Measurements from ENCODE around the gene ZNF618. TPM values are rescaled to one million over a fixed set of nuclear protein-coding genes. Genes with fewer than 3 reads are reported as not detected.

ZNF618 gene
- total RNA-seq, 1 experiment from 2014 or later: 4.2 TPM

GRCh38 chr9:113934167-113934828, 58.2 kb downstream of the ZNF618 start:
- no peaks in the 10 kb centered on the region for H3F3A ChIP-seq (ENCODE audit: low read length, unreplicated experiment)
- no peaks in the 10 kb centered on the region for H3K9me3 ChIP-seq (ENCODE audit: low read length)
- H3K4me1 ChIP-seq (ENCODE audit: insufficient read depth, low read length): peaks cover 10% of the 10 kb centered on the region
- POLR2A ChIA-PET (ENCODE audit: unreplicated experiment): no interaction called here
- no peak overlapping the region for H3K27ac ChIP-seq (ENCODE audit: low read length)
- TF ChIP-seq EZH2 (IDR thresholded peaks at IDR 0.05; ENCODE audit: low read length, unreplicated experiment) (no peak), CTCF (conservative IDR thresholded peaks at IDR 0.05; ENCODE audit: low read depth, low read length) (0 out of 2 replicates have a peak, but pooled peaks have one; percentile 9), EZH2phosphoT487 (IDR thresholded peaks at IDR 0.05; ENCODE audit: borderline replicate concordance, low read length) (no peak)
- H3K4me3 ChIP-seq (ENCODE audit: low read length): no peak overlapping the region
- 0 out of 2 replicates have a peak, but pooled peaks cover 11% of the 10 kb centered on the region for H3K79me2 ChIP-seq (ENCODE audit: low read length)
- intact Hi-C loops (cut with micrococcal nuclease): no loop called here
- no peaks in the 10 kb centered on the region for H3K27me3 ChIP-seq (ENCODE audit: low read length)
- H3K4me2 ChIP-seq (ENCODE audit: low read length): no peak overlapping the region
- CTCF ChIA-PET: no interaction called here
- no peak overlapping the region for H2AFZ ChIP-seq (ENCODE audit: low read length)
- no peaks in the 10 kb centered on the region for H3K36me3 ChIP-seq (ENCODE audit: low read depth, low read length)
- ATAC-seq (no peak), DNase-seq (no peak)
- no peak overlapping the region for H3K9ac ChIP-seq (ENCODE audit: low read length)
- no peaks in the 10 kb centered on the region for H3K9me2 ChIP-seq (replicated peaks; ENCODE audit: low read length)
- BruUV-seq (replicated peaks): no TSS peak
- H4K20me1 ChIP-seq (ENCODE audit: low read length): no peaks in the 10 kb centered on the region

GRCh38 chr9:113934829-113935676, 58.9 kb downstream of the ZNF618 start:
- POLR2A ChIA-PET (ENCODE audit: unreplicated experiment): no interaction called here
- CTCF ChIA-PET: no interaction called here
- ATAC-seq (no peak), DNase-seq (no peak)
- TF ChIP-seq EZH2 (IDR thresholded peaks at IDR 0.05; ENCODE audit: low read length, unreplicated experiment): no peak
- TF ChIP-seq CTCF (conservative IDR thresholded peaks at IDR 0.05; ENCODE audit: low read depth, low read length): no peak
- TF ChIP-seq EZH2phosphoT487 (IDR thresholded peaks at IDR 0.05; ENCODE audit: borderline replicate concordance, low read length): no peak
- no TSS peak for BruUV-seq (replicated peaks)
- Histone ChIP-seq H3K4me3 (ENCODE audit: low read length) (no peak overlapping the region), H3K4me1 (ENCODE audit: insufficient read depth, low read length) (peaks cover 7% of the 10 kb centered on the region), H3K4me2 (ENCODE audit: low read length) (no peak overlapping the region), H3K36me3 (ENCODE audit: low read depth, low read length) (no peaks in the 10 kb centered on the region), H3K9me3 (ENCODE audit: low read length) (no peaks in the 10 kb centered on the region), H3K9me2 (replicated peaks; ENCODE audit: low read length) (no peaks in the 10 kb centered on the region), H3F3A (ENCODE audit: low read length, unreplicated experiment) (no peaks in the 10 kb centered on the region), H3K79me2 (ENCODE audit: low read length) (peaks cover 15% of the 10 kb centered on the region; the same call in 1 of the 2 replicates), H4K20me1 (ENCODE audit: low read length) (0 out of 2 replicates have a peak, but pooled peaks cover 4% of the 10 kb centered on the region), H3K9ac (ENCODE audit: low read length) (no peak overlapping the region), H3K27ac (ENCODE audit: low read length) (no peak overlapping the region), H2AFZ (ENCODE audit: low read length) (no peak overlapping the region), H3K27me3 (ENCODE audit: low read length) (no peaks in the 10 kb centered on the region)
- intact Hi-C loops (cut with micrococcal nuclease): no loop called here

All from PC-3 (cell line).